Endothelial cell (in vitro differentiated cells): Measurements from ENCODE around the gene SEMA3E. TPM values are rescaled to one million over a fixed set of nuclear protein-coding genes. Genes with fewer than 3 reads are reported as not detected.

ENCODE experiments used
- DNase-seq: peaks from one replicate; pipeline ENCODE4 v3.0.0; 2021; ENCODE audit warnings: low spot score
- H3K27ac Mint-ChIP-seq: one replicate; pipeline ENCODE4 v1.8.0; 2021; ENCODE audit warnings: mixed read lengths, inconsistent platforms; ENCODE audit not compliant: unreplicated experiment
- H3K27me3 Mint-ChIP-seq: one replicate; pipeline ENCODE4 v1.8.0; 2021; ENCODE audit warnings: mild to moderate bottlenecking, moderate library complexity, mixed read lengths, inconsistent platforms; ENCODE audit not compliant: unreplicated experiment
- H3K36me3 Mint-ChIP-seq: one replicate; pipeline ENCODE4 v1.8.0; 2021; ENCODE audit warnings: mild to moderate bottlenecking, low read depth, mixed read lengths, inconsistent platforms; ENCODE audit not compliant: unreplicated experiment
- H3K4me1 Mint-ChIP-seq: one replicate; pipeline ENCODE4 v1.8.0; 2021; ENCODE audit warnings: mild to moderate bottlenecking, mixed read lengths, inconsistent platforms; ENCODE audit not compliant: unreplicated experiment
- H3K4me3 Mint-ChIP-seq: one replicate; pipeline ENCODE4 v1.8.0; 2021; ENCODE audit warnings: mild to moderate bottlenecking, mixed read lengths, inconsistent platforms; ENCODE audit not compliant: unreplicated experiment
- H3K9me3 Mint-ChIP-seq: one replicate; pipeline ENCODE4 v1.8.0; 2021; ENCODE audit warnings: mixed read lengths, inconsistent platforms; ENCODE audit not compliant: unreplicated experiment
- CTCF ChIP-seq: fragments of 200-600 bp; sonication (generic); IDR thresholded peaks from one replicate; pipeline ENCODE4 v1.5.0; 2021; ENCODE audit warnings: antibody characterized with exemption; ENCODE audit not compliant: unreplicated experiment
- total RNA-seq: library from RNA; stranded (reverse); fragmentation: NEBNext Ultra II Directional; extraction: Animal tissue kit (Norgen Biotek cat#: 25700); gene quantifications from one replicate; pipeline ENCODE4 v1.2.1, GENCODE V29; 2021; ENCODE audit not compliant: unreplicated experiment

Gene SEMA3E
- total RNA-seq, 1 donor from 2014 or later: 0.62 TPM

GRCh38 chr7:83475420-83475819 is 173.5 kb downstream of the SEMA3E start:
- peak; percentile 26 for TF ChIP-seq CTCF
- H3K9me3 Mint-ChIP-seq: no peaks in the 10 kb centered on the region
- no peaks in the 10 kb centered on the region for H3K4me1 Mint-ChIP-seq
- no peak overlapping the region for H3K4me3 Mint-ChIP-seq
- no peaks in the 10 kb centered on the region for H3K27me3 Mint-ChIP-seq
- H3K36me3 Mint-ChIP-seq: no peaks in the 10 kb centered on the region
- peak; percentile 11 for DNase-seq
- H3K27ac Mint-ChIP-seq: no peak overlapping the region

- Mint-ChIP-seq H3K27me3 (no peaks in the 10 kb centered on the region), H3K4me3 (no peak overlapping the region), H3K9me3 (no peaks in the 10 kb centered on the region), H3K4me1 (no peaks in the 10 kb centered on the region), H3K27ac (no peak overlapping the region), H3K36me3 (no peaks in the 10 kb centered on the region)
- TF ChIP-seq CTCF: no peak
- DNase-seq: no peak
Measured at GRCh38 chr7:83472376-83472775, 176.6 kb downstream of the SEMA3E start.

- no peak overlapping the region for H3K4me3 Mint-ChIP-seq
- TF ChIP-seq CTCF: no peak
- no peaks in the 10 kb centered on the region for H3K36me3 Mint-ChIP-seq
- H3K27me3 Mint-ChIP-seq: no peaks in the 10 kb centered on the region
- H3K4me1 Mint-ChIP-seq: no peaks in the 10 kb centered on the region
- no peak for DNase-seq
- H3K9me3 Mint-ChIP-seq: no peaks in the 10 kb centered on the region
- H3K27ac Mint-ChIP-seq: no peak overlapping the region
Measured at GRCh38 chr7:83469491-83469890, 179.4 kb downstream of the SEMA3E start.

- TF ChIP-seq CTCF: no peak
- Mint-ChIP-seq H3K27me3 (no peaks in the 10 kb centered on the region), H3K27ac (no peak overlapping the region), H3K9me3 (no peaks in the 10 kb centered on the region), H3K4me1 (no peaks in the 10 kb centered on the region), H3K36me3 (no peaks in the 10 kb centered on the region), H3K4me3 (no peak overlapping the region)
- DNase-seq: no peak
Measured at GRCh38 chr7:83469076-83469475, 179.9 kb downstream of the SEMA3E start.

- Mint-ChIP-seq H3K27ac (no peak overlapping the region), H3K4me1 (no peaks in the 10 kb centered on the region), H3K9me3 (no peaks in the 10 kb centered on the region), H3K36me3 (no peaks in the 10 kb centered on the region), H3K27me3 (no peaks in the 10 kb centered on the region), H3K4me3 (no peak overlapping the region)
- DNase-seq: no peak
- TF ChIP-seq CTCF: no peak
Measured at GRCh38 chr7:83468251-83468739, 180.6 kb downstream of the SEMA3E start.
